Measurements from ENCODE around the gene AGAP1.

- TF ChIP-seq CTCF (IDR thresholded peaks at IDR 0.05; ENCODE audit: low read depth, low read length, poor library complexity, severe bottlenecking) = no peak
- TF ChIP-seq EZH2phosphoT487 (IDR thresholded peaks at IDR 0.05; ENCODE audit: borderline replicate concordance, low read length) = no peak
Observed at GRCh38 chr2:235848055-235848454, 354.2 kb downstream of the AGAP1 start.

Measured in DOHH2 (cell line).